Esophagus squamous epithelium (tissue), 5 donors: ENCODE results near the gene BLOC1S5. TPM values are rescaled to one million over a fixed set of nuclear protein-coding genes. Genes with fewer than 3 reads are reported as not detected.
A peak's percentile ranks its signal among the peaks of the same experiment; 100 is the strongest.

Experiments used
- DNase-seq: peaks from one replicate; lab custom pipeline; 2025; lab: John Stamatoyannopoulos, UW
- H3K27ac ChIP-seq, 4 donors: fragments of 200-600 bp; sonication (generic); one replicate each; pipeline ENCODE4 v1.5.1; 2016 to 2019; ENCODE audit warnings: mild to moderate bottlenecking in 1 of 4
- H3K27me3 ChIP-seq, 4 donors: fragments of 200-600 bp; sonication (generic); 1 replicate in 3 of 4; 2 replicates in 1 of 4; pipeline versions ENCODE4 v1.5.1 to v1.6.0; 2017 to 2021; ENCODE audit warnings: antibody characterized with exemption in 1 of 4
- H3K36me3 ChIP-seq, 3 donors: fragments of 200-600 bp; sonication (generic); one replicate each; pipeline ENCODE4 v1.5.1; 2016 to 2019
- H3K4me1 ChIP-seq, 3 donors: fragments of 200-600 bp; sonication (generic); one replicate each; pipeline ENCODE4 v1.5.1; 2017 to 2019
- H3K4me3 ChIP-seq, 4 donors: fragments of 200-600 bp; sonication (generic); 1 replicate in 3 of 4; 2 replicates in 1 of 4; pipeline ENCODE4 v1.5.1; 2016 to 2019; ENCODE audit warnings: mild to moderate bottlenecking in 2 of 4, moderate library complexity in 1 of 4
- H3K9me3 ChIP-seq, 3 donors: fragments of 200-600 bp; sonication (generic); one replicate each; pipeline ENCODE4 v1.5.1; 2016 to 2019
- CTCF ChIP-seq, 6 experiments: fragments of 450-650 bp in 4 of 6; fragments of 200-600 bp in 2 of 6; sonication (generic) in 2 of 6; IDR thresholded peaks; one replicate each; pipeline ENCODE4 v1.5.1; 2016 to 2019; ENCODE audit warnings: antibody characterized with exemption in 6 of 6, mild to moderate bottlenecking in 4 of 6, moderate library complexity in 4 of 6
- POLR2A ChIP-seq, 4 donors: fragments of 450-650 bp; IDR thresholded peaks; one replicate each; pipeline ENCODE4 v1.6.1; 2017; ENCODE audit warnings: antibody characterized with exemption in 4 of 4, mild to moderate bottlenecking in 4 of 4, moderate library complexity in 3 of 4
- WGBS, 2 donors: methylation state at CpG; one replicate each; pipeline ENCODE4 v1.1.5; 2018; 5-methylcytosine and 5-hydroxymethylcytosine counted together
- intact Hi-C: fragments of 100-400 bp; cut with DNase I; formaldehyde crosslinking; loops from one replicate; pipeline ENCODE4 v1.15.0; 2022
- total RNA-seq, 4 donors: library from RNA; depleted of rRNA; stranded (reverse); fragments of >200 nt; gene quantifications; one replicate each; pipeline ENCODE4 v1.1.0, GENCODE V29; 2016
- donor health status: DM: yes; HTN: yes; CAD: no.

BLOC1S5 gene
- total RNA-seq, 4 donors from 2014 or later, result 4.1 to 12.4 (median 9.0) TPM

- Histone ChIP-seq H3K36me3 (no peaks in the 10 kb centered on the region), H3K27me3 (no peaks in the 10 kb centered on the region), H3K9me3 (peaks cover 0 to 5% (median 0%) of the 10 kb centered on the region in 3 donors), H3K27ac (peak overlapping the region in 3 of 4 donors; percentile 26 to 38 (median 36)), H3K4me1 (peaks cover 5 to 29% (median 14%) of the 10 kb centered on the region in 3 donors), H3K4me3 (peak overlapping the region in 2 of 4 donors; percentile 13 to 43)
- DNase-seq, result no peak
- TF ChIP-seq CTCF (IDR thresholded peaks at IDR 0.05), result no peak
- TF ChIP-seq POLR2A (IDR thresholded peaks at IDR 0.05), result no peak
- 9 to 20% methylated on average over 14 to 16 of the region's 18 CpGs for WGBS, 2 donors
- intact Hi-C loops, result no loop called here
Measured at GRCh38 chr6:7974938-7975763, 89.0 kb downstream of the BLOC1S5 start.

- Histone ChIP-seq H3K27me3 (no peaks in the 10 kb centered on the region), H3K9me3 (peaks cover 0 to 5% (median 0%) of the 10 kb centered on the region in 3 donors), H3K36me3 (no peaks in the 10 kb centered on the region), H3K4me3 (no peak overlapping the region), H3K4me1 (peaks cover 5 to 31% (median 14%) of the 10 kb centered on the region in 3 donors), H3K27ac (peak overlapping the region in 2 of 4 donors; percentile 26 to 38)
- WGBS, 2 donors, result 41 to 53% methylated on average over 4 to 5 of the region's 5 CpGs
- no peak for DNase-seq
- intact Hi-C loops, result no loop called here
- no peak for TF ChIP-seq POLR2A (IDR thresholded peaks at IDR 0.05)
- TF ChIP-seq CTCF (IDR thresholded peaks at IDR 0.05), result no peak
Measured at GRCh38 chr6:7974565-7974937, 89.6 kb downstream of the BLOC1S5 start.

GRCh38 chr6:7973584-7973983 is 90.6 kb downstream of the BLOC1S5 start:
- 43 to 67% methylated on average over 2 of the region's 2 CpGs for WGBS, 2 donors
- no peak overlapping the region for H3K27ac ChIP-seq
- intact Hi-C loops, result no loop called here
- no peak for DNase-seq
- peaks cover 5 to 40% (median 14%) of the 10 kb centered on the region in 3 donors for H3K4me1 ChIP-seq
- peaks cover 0 to 5% (median 0%) of the 10 kb centered on the region in 3 donors for H3K9me3 ChIP-seq
- H3K27me3 ChIP-seq, result no peaks in the 10 kb centered on the region
- no peak overlapping the region for H3K4me3 ChIP-seq
- no peaks in the 10 kb centered on the region for H3K36me3 ChIP-seq
- no peak for TF ChIP-seq CTCF (IDR thresholded peaks at IDR 0.05)
- no peak for TF ChIP-seq POLR2A (IDR thresholded peaks at IDR 0.05)

GRCh38 chr6:7971499-7971898 is 92.7 kb downstream of the BLOC1S5 start:
- 94 to 100% methylated on average over 2 of the region's 2 CpGs for WGBS, 2 donors
- peaks cover 0 to 5% (median 0%) of the 10 kb centered on the region in 3 donors for H3K9me3 ChIP-seq
- intact Hi-C loops, result no loop called here
- H3K4me1 ChIP-seq, result peaks cover 5 to 38% (median 14%) of the 10 kb centered on the region in 3 donors
- DNase-seq, result no peak
- H3K4me3 ChIP-seq, result no peak overlapping the region
- H3K27ac ChIP-seq, result no peak overlapping the region
- no peaks in the 10 kb centered on the region for H3K36me3 ChIP-seq
- H3K27me3 ChIP-seq, result no peaks in the 10 kb centered on the region
- TF ChIP-seq POLR2A (IDR thresholded peaks at IDR 0.05), result no peak
- TF ChIP-seq CTCF (IDR thresholded peaks at IDR 0.05), result no peak

- no peaks in the 10 kb centered on the region for H3K36me3 ChIP-seq
- no peak for TF ChIP-seq POLR2A (IDR thresholded peaks at IDR 0.05)
- no peak for TF ChIP-seq CTCF (IDR thresholded peaks at IDR 0.05)
- WGBS, 2 donors, result 94 to 97% methylated on average over 3 of the region's 3 CpGs
Measured at GRCh38 chr6:7970616-7971015, 93.6 kb downstream of the BLOC1S5 start.

More at GRCh38 chr6:7970616-7971015, 93.6 kb downstream of the BLOC1S5 start:
- intact Hi-C loops, result no loop called here
- Histone ChIP-seq H3K27ac (no peak overlapping the region), H3K4me1 (peaks cover 3 to 30% (median 7%) of the 10 kb centered on the region in 3 donors), H3K4me3 (no peak overlapping the region), H3K27me3 (no peaks in the 10 kb centered on the region), H3K9me3 (peaks cover 0 to 5% (median 0%) of the 10 kb centered on the region in 3 donors)
- no peak for DNase-seq
